Liver (tissue), 9 donors: ENCODE data around the gene ATP11A. TPM values are rescaled to one million over a fixed set of nuclear protein-coding genes. Genes with fewer than 3 reads are reported as not detected.

Experiments used
- DNase-seq: peaks from one replicate; pipeline ENCODE4 v3.0.0-alpha.2; 2017; ENCODE audit warnings: low spot score
- H3K27ac ChIP-seq, 2 donors: one replicate each; pipeline ENCODE4 v1.7.0; 2013; ENCODE audit warnings: inconsistent platforms in 2 of 2, low read length in 2 of 2, control low read depth in 1 of 2, low read depth in 1 of 2, mild to moderate bottlenecking in 1 of 2
- H3K27me3 ChIP-seq, 4 donors: one replicate each; pipeline versions ENCODE4 v1.6.1 to v1.7.0; 2013; ENCODE audit warnings: low read length in 3 of 4, inconsistent platforms in 1 of 4, mild to moderate bottlenecking in 1 of 4, moderate library complexity in 1 of 4; ENCODE audit not compliant: control insufficient read depth in 4 of 4, insufficient read depth in 4 of 4
- H3K36me3 ChIP-seq, 4 donors: one replicate each; pipeline versions ENCODE4 v1.6.1 to v1.7.0; 2013; ENCODE audit warnings: low read length in 3 of 4, mild to moderate bottlenecking in 3 of 4, low read depth in 1 of 4, moderate library complexity in 1 of 4; ENCODE audit not compliant: control insufficient read depth in 4 of 4, insufficient read depth in 3 of 4
- H3K4me1 ChIP-seq, 4 donors: one replicate each; pipeline versions ENCODE4 v1.6.1 to v1.7.0; 2013; ENCODE audit warnings: low read length in 3 of 4, mild to moderate bottlenecking in 3 of 4, moderate library complexity in 1 of 4; ENCODE audit not compliant: control insufficient read depth in 4 of 4, insufficient read depth in 4 of 4
- H3K4me3 ChIP-seq, 3 donors: one replicate each; pipeline versions ENCODE4 v1.6.1 to v1.7.0; 2013; ENCODE audit warnings: low read length in 3 of 3, control low read depth in 1 of 3, low read depth in 1 of 3, mild to moderate bottlenecking in 1 of 3
- H3K9ac ChIP-seq, 2 donors: one replicate each; pipeline ENCODE4 v1.7.0; 2013; ENCODE audit warnings: low read length in 2 of 2, mild to moderate bottlenecking in 2 of 2, moderate library complexity in 2 of 2, control low read depth in 1 of 2, low read depth in 1 of 2
- H3K9me3 ChIP-seq, 4 donors: one replicate each; pipeline versions ENCODE4 v1.6.1 to v1.7.0; 2013; ENCODE audit warnings: low read length in 3 of 4; ENCODE audit not compliant: control insufficient read depth in 4 of 4
- ATF3 ChIP-seq: IDR thresholded peaks from 2 replicates; pipeline ENCODE4 v1.6.1; 2016; ENCODE audit warnings: antibody characterized with exemption
- CTCF ChIP-seq: fragments of 150-350 bp; IDR thresholded peaks from 2 replicates; pipeline ENCODE4 v1.5.1; 2017; ENCODE audit warnings: improper control_type of control experiment, low read depth, low read length; ENCODE audit not compliant: missing input control
- FOXA2 ChIP-seq: IDR thresholded peaks from 2 replicates; pipeline ENCODE4 v1.6.1; 2016; ENCODE audit warnings: antibody characterized with exemption
- HNF4A ChIP-seq, 2 donors: conservative IDR thresholded peaks; 2 replicates each; pipeline ENCODE4 v1.6.1; 2016; ENCODE audit warnings: antibody characterized with exemption in 2 of 2, mild to moderate bottlenecking in 2 of 2
- MAX ChIP-seq: IDR thresholded peaks from 2 replicates; pipeline ENCODE4 v1.6.1; 2016; ENCODE audit warnings: antibody characterized with exemption
- NR2F2 ChIP-seq: IDR thresholded peaks from 2 replicates; pipeline ENCODE4 v1.6.1; 2016; ENCODE audit warnings: antibody characterized with exemption
- RAD21 ChIP-seq, 2 donors: IDR thresholded peaks; 2 replicates each; pipeline ENCODE4 v1.6.1; 2016; ENCODE audit warnings: antibody characterized with exemption in 2 of 2, mild to moderate bottlenecking in 2 of 2
- REST ChIP-seq: IDR thresholded peaks from 2 replicates; pipeline ENCODE4 v1.6.1; 2016; ENCODE audit warnings: antibody characterized with exemption, mild to moderate bottlenecking
- RXRA ChIP-seq, 2 donors: IDR thresholded peaks; 2 replicates each; pipeline ENCODE4 v1.6.1; 2017 to 2018; ENCODE audit warnings: antibody characterized with exemption in 2 of 2, mild to moderate bottlenecking in 1 of 2
- SP1 ChIP-seq: IDR thresholded peaks from 2 replicates; pipeline ENCODE4 v1.6.1; 2018; ENCODE audit warnings: antibody characterized with exemption, mild to moderate bottlenecking
- YY1 ChIP-seq: IDR thresholded peaks from 2 replicates; pipeline ENCODE4 v1.6.1; 2016; ENCODE audit warnings: antibody characterized with exemption, mild to moderate bottlenecking
- ZBTB33 ChIP-seq: IDR thresholded peaks from 2 replicates; pipeline ENCODE4 v1.6.1; 2016; ENCODE audit warnings: antibody characterized with exemption
- WGBS: extraction: QIAGEN DNeasy Blood & Tissue Kit; methylation state at CpG from one replicate; pipeline ENCODE4 v1.1.7; 2013; 5-methylcytosine and 5-hydroxymethylcytosine counted together
- polyA plus RNA-seq, 2 donors: library from polyadenylated mRNA; stranded (reverse) in 1 of 2; unstranded in 1 of 2; fragments of 200-250 nt in 1 of 2; fragments of >200 nt in 1 of 2; fragmentation: Nextera tagmentation in 1 of 2; extraction: Ambion mirVana in 1 of 2; gene quantifications; one replicate each; pipeline versions ENCODE4 v1.2.1 to v1.2.3, GENCODE V29; 2013 to 2015
- total RNA-seq, 2 donors: library from RNA; depleted of rRNA; stranded (reverse); fragments of >200 nt; gene quantifications; one replicate each; pipeline ENCODE4 v1.2.3, GENCODE V29; 2014
- donor health status: healthy.
- donor health status: healthy.
- donor health status: healthy.
- donor health status: healthy.
- donor health status: healthy.

ATP11A gene
- total and polyA plus RNA-seq, 4 donors: 8.7 to 27.9 (median 13.8) TPM

GRCh38 chr13:112849500-112849899 is 159.7 kb downstream of the ATP11A start:
- peaks cover 0 to 2% (median 0%) of the 10 kb centered on the region in 4 donors for H3K9me3 ChIP-seq
- H3K36me3 ChIP-seq: peaks cover 0 to 41% (median 12%) of the 10 kb centered on the region in 4 donors
- WGBS: 78% methylated on average over 6 of the region's 6 CpGs

More at GRCh38 chr13:112849500-112849899, 159.7 kb downstream of the ATP11A start:
- H3K27ac ChIP-seq: no peak overlapping the region
- DNase-seq: no peak
- H3K4me3 ChIP-seq: no peak overlapping the region
- TF ChIP-seq NR2F2 (no peak), REST (no peak), SP1 (no peak), ZBTB33 (no peak), ATF3 (no peak), FOXA2 (no peak), RXRA (IDR thresholded peaks at IDR 0.05) (no peak), YY1 (no peak), RAD21 (IDR thresholded peaks at IDR 0.05) (no peak), CTCF (no peak), MAX (no peak), HNF4A (conservative IDR thresholded peaks at IDR 0.05) (no peak)
- H3K9ac ChIP-seq: no peak overlapping the region
- H3K4me1 ChIP-seq: no peaks in the 10 kb centered on the region
- no peaks in the 10 kb centered on the region for H3K27me3 ChIP-seq
